MV-4-11 (cell line): Measurements from ENCODE around the gene SAMHD1.
"Not testable (repeated sequence)": the region's sequence is repeated elsewhere in the genome, so short reads cannot be mapped to it uniquely, and the experiment has no call there.

Source experiments
- DNase-seq: peaks from one replicate; lab custom pipeline; 2025; lab: John Stamatoyannopoulos, UW

SAMHD1 gene

DNA sequence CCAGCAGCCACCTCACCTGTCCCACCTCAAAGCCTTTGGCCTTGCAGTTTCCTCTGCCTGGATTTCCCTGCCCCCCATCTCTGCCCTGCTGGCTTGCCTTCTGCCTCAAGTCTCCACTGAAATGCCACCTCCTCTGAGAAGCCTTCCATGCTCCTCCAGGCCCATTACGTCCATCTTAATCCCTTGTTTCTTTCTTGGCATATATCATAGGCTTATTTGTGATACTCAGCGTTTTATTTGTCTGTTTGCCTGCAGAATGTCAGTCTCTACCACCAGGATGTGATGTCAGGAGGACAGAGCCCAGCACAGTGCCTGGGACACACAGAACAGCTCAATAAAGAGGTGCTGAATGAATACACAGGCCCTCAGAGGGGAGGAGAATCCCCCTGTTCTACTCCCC is 100.0 kb downstream of the SAMHD1 start:
- no peak for DNase-seq

DNA sequence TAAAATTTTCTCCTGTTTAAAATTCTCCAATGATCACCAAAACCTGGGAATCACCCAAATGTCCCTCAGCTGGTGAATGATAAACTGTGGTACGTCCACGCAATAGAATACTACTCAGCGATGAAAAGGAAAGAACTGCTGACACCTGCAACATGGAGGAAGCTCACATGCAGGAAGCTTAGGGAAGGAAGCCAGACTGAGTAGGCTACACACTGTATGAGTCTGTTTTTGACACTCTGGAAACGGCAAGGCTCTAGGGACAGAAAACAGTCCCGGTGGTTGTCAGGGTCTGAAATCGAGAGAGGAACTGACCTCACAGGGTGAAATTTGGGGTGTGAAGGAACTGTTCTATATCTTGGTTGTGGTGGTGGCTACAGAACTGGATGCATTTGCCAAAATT is 100.7 kb downstream of the SAMHD1 start:
- DNase-seq: no peak

DNA sequence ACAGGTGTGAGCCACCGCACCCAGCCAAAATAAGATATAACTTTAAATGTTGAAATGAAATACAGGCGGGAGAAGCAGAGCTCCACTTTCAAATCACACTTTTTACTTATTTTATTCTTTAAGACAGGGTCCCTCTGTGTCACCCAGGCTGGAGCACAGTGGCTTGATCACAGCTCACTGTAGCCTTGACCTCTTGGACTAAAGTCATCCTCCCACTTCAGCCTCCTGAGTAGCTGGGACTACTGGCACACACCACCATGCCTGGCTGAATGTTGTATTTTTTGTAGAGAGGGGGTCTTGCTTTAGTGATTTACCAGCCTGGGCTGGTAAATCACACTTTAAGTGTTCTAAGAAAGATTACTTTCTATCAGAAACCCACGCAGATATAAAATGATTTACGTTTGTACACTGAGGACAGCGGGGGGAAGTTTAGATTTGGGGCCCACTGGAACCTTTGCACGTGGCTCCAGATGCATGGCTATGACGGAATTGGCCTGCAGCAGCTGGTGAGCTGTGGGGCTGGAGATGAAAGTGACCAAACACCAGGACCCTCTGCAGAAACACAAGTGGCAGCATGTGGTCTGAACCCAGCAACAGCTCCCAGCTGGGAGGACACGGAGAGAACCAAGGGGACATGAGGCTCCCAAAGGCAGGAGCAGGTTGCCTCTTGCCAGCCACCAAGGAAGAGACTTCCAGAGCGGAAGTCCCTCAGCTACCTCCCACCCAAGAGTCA is 102.0 kb downstream of the SAMHD1 start:
- no peak for DNase-seq

DNA sequence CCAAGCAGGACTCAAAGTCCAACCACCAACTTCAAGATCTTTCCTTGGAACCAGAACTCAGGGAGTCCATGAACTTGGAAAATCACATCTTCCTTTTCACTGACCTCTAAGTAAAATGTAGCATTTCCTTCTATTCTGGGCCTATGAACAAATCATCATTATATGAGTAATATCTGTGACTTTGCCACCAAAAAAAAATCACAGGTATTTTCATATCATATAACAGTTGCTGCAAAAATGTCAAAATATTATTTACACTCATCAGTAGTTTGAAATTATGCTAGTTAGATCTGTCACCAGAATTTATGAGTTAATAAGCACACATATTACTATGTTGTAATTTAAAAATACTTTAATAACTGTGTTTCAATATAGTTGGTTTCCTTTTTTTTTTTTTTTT is 102.8 kb downstream of the SAMHD1 start:
- DNase-seq: no peak

DNA sequence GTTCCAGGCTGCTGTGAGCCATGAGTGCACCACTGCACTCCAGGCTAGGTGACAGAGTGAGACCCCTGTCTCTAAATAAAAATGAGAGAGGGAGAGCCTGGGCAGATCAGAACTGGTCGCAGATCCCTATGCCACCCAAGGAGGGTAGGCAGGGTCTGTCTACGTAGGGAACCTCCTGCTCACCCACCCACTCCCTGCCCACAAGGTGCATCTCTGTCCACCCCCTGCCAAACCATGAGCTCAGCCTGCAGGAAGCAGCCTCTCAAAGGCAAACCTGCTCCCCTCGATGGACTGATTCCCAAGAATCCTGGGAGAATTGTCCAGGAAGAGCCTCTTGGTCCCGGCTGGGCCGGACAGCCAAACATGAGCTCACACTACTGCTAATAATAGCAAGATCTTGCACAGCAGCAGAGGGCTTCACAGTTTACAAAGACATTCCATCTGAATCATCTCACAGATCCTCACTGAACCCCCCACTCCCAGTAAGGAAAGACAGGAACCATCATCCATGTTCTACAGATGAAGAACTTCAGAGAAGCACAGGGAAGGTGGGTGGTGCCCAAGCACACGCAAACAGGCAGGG is 103.3 kb downstream of the SAMHD1 start:
- no peak for DNase-seq

DNA sequence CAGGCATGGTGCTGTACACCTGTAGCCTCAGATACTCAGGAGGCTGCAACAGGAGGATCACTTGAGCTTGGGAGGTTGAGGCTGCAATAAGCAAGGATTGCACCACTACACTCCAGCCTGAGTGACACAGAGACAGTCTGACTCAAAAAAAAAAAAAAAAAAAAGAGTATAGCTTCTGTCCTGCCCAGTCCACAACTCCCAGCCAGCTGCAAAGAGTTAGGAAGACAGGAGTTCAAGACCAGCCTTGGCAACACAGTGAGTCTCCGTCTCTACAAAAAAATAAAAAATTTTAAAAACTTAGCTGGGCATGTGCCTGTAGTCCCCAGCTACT is 103.8 kb downstream of the SAMHD1 start:
- DNase-seq: peak; percentile 15

DNA sequence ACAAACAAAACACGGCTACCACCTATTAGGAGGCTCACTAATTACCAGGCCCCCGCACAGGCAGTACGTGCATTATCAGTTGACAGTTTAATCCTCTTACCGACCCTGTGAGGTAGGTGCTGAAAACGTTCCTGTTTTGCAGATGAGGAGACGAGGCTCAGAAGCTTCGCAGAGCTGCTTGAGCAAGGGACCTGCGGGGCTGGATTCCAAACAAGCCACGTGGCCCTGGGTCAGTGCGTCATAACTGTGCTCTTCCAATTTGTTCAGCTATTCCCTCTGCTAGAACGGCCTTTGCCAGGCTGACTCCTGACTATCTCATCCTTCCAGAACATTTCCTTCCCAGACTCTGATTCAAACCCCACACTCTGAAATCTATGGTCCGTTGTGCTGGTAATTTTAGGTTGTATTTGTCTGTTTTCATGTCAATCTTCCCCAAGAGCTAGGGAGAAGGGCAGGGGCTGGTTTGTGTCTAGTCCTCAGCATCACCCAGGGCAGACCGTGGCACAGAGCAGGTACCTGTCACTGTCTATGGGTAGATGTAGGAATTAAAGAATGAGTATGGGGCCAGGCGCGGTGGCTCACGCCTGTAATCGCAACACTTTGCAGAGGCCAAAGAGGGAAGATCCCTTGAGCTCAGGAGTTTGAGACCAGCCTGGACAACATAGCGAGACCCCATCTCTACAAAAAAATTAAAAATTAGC is 104.3 kb downstream of the SAMHD1 start:
- DNase-seq: no peak

DNA sequence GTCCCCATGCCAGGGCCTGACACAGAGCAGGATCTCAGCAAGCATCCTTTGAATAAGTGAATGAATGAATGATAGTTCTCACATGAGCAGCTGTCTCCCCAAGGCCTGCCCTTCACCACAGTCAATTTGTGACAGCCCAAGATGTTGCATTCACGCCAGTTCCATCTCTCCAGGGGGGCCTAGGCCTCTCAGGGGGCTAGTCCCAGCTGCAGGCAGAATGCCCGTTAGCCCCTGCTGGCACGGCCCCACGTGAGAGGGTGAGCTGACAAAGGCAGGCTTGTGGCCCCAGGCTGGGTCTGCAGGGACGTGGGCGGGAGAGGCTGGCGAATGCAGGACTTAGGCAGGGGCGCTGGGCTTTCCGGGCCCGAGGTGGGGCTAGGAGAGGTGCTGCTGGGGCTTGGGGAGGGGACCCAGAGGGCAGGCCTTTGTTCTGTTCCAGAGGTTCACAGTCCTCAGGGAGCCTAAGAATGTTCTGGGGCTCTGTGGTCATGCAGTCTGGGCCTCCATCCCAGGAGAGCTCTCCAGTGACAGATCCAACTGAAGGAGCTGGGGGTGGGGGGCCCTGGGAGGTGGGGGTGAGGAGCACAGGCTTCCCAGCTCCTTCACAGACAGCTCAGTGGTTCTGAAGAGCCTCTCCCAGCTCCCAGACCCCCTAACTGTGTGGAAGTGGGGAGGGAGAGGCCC is 106.1 kb downstream of the SAMHD1 start:
- no peak for DNase-seq

DNA sequence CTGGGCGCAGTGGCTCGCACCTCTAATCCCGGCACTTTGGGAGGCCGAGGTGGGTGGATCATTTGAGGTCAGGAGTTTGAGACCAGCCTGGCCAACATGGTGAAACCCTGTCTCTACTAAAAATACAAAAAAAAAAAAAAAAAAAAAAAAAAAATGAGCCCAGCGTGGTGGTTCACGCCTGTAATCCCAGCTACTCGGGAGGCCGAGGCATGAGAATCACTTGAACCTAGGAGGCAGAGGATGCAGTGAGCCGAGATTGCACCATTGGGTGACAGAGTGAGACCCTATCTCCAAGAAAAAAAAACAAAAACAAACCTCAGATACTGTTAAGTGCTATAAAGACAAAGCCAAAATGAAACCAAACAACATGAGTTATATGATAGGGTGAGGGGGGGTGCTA is 110.5 kb downstream of the SAMHD1 start:
- not testable (repeated sequence) for DNase-seq
